ENCODE data around the gene MAPK8IP3.
"Not testable (repeated sequence)": the region's sequence is repeated elsewhere in the genome, so short reads cannot be mapped to it uniquely, and the experiment has no call there.

Gene MAPK8IP3

DNA sequence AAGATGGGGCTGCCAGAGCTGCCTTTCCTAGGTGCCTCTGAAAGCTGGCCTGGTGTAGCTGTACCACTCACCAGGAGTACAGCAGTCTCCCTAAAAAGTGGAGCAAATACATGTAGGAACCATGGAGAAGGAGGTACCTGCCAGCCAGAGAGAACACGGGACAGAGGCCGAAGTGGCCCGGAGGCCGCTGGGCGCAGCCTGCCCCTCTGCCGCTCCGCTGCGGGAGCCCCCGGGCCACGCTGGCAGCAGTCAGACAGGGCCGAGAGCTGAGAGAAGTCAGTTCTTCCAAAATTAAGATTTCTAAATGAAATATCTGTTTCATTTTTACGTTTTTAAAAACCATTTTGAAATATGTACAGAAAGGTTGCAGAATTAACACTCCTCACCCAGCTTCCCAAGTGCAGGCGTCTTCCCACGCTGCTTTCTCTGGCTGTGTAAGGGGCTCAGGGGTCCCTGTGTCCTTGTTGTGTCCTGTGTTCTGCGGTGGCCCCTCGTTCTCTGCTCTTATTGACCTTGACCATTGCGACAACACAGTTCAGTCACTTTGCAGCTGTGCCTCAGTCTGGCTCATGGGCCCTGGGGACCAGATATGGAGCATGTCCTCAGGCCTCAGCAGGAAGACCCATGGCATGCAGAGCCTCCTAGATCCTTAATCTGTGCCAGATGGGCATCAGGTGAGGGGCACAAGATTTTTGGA, 5.0 kb downstream of the MAPK8IP3 start:
- no peak for DNase-seq

DNA sequence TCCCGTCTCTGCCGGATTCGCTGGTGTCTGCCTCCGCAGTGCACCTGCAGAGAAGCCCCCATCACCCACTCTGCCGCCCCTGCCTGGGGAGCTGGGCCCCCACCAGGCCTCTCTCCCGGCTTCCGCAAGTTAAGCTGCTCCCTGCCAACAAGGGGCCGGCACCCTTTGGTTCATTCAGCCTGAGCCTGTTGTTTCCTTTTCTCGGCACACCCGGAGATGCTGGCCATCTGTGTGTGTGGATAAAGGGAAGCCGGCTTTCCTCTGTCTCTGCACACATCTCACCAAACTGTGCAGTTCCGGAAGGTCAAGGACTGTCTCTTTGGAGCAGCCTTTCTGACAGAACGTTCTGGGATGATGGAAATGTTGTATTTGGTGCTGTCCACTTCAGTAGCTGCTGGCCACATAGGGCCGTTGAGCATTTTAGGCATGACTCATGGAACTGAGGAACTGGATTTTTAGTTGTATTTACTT, 6.8 kb downstream of the MAPK8IP3 start:
- DNase-seq = no peak

DNA sequence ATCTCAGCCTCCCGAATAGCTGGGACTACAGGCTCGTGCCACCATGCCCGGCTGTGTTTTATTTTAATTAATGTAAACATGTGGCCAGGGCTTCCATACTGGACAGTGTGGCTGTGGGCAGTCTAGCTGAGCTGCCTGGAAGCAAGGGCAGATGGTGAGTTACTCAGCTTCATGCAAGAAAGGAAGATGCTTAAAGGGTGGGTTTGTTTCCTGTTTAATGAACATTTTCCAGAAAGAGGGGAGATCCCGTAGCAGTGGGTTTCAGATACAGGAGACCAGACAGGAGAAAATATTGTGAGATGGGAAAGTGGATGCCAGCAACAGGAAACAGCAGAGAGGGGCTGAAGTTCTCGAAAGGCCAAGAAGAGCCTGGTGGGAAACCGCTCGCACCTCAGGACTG, 7.3 kb downstream of the MAPK8IP3 start:
- DNase-seq = no peak

DNA sequence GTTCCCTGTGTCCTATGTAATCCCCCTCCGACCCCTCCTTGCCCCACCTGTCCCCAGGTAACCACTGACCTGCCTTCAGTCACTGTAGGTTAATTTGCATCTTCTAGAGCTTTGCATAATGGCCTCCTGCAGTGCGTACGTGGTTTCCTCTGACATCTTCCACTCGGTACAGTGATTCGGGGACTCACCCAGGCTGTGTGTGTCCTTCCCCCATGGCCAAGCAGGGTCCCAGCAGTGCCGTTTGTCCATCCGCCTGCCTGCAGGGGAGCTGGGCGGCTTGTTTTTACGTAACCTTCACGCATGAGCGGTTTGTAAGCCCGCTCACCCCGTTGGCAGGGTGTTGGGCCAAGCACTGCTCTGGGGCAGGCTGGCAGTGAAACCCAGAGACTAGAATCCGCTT, 7.9 kb downstream of the MAPK8IP3 start:
- no peak for DNase-seq

DNA sequence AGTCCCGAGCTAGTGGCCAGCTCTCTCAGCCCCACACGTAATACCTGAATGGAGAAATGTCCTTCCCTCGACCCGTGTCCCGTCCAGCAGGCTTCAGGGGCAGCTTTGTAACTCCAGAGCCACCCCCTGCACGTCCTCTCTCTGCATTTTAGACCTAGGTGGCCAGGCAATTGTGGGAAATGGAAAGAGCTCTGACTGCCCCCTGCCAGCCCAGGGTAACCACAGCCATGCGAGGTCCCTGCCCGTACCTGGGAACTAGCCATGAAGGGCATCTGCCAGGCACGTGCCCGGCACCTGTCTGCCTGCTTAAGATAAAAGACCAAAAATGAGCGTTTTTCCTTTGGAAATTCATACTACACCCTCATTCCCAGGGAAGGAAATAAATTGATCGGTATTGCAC, 9.2 kb downstream of the MAPK8IP3 start:
- no peak for DNase-seq

DNA sequence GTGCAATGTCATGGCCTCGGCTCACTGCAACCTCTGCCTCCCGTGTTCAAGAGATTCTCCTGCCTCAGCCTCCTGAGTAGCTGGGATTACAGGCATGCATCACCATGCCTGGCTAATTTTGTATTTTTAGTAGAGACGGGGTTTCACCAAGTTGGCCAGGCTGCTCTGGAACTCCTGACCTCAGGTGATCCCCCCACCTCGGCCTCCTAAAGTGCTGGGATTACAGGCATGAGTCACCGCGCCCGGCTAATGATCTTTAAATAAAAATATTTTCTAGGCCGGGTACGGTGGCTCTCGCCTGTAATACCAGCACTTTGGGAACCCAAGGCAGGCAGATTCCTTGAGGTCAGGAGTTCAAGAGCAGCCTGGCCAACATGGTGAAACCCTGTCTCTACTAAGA, 12.2 kb downstream of the MAPK8IP3 start:
- DNase-seq = not testable (repeated sequence)

DNA sequence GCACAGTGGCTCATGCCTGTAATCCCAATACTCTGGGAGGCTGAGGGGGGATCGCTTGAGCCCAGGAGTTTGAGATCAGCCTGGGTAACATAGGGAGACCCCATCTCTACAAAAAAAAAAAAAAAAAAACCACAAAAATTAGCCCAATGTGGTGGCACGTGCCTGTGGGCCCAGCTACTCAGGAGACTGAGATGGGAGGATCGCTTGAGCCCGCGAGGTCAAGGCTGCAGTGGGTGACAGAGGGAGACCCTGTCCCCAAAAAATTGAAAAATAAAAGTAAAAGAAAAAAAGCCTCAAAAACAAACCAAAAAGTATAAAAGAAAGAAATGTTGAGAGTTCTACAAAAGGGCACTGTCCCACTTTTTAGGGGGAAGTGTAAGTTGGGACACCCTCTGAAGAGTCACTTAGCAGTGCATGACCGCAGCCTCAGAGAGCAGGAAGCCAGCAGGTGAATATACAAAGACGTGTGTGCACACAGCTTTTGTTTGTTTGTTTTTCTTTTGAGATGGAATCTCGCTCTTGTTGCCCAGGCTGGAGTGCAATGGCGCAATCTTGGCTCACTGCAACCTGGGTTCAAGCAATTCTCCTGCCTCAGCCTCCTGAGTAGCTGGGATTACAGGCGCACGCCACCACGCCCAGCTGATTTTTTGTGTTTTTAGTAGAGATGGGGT, 13.7 kb downstream of the MAPK8IP3 start:
- not testable (repeated sequence) for DNase-seq

DNA sequence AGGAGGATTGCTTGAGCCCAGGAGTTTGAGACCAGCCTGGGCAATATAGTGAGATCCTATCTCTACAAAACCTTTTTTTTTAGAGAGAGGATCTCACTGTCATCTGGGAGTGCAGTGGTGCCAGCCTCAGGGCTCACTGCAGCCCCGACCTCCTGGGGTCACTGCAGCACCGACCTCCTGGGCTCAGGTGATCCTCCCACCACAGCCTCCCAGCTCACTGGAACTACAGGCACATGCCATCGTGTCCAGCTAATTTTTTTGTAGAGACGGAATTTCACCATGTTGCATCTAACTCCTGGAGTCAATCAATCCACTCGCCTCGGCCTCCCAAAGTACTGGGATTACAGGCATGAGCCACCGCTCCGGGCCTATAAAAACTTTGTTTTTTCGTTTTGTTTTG, 15.4 kb downstream of the MAPK8IP3 start:
- DNase-seq = no peak

DNA sequence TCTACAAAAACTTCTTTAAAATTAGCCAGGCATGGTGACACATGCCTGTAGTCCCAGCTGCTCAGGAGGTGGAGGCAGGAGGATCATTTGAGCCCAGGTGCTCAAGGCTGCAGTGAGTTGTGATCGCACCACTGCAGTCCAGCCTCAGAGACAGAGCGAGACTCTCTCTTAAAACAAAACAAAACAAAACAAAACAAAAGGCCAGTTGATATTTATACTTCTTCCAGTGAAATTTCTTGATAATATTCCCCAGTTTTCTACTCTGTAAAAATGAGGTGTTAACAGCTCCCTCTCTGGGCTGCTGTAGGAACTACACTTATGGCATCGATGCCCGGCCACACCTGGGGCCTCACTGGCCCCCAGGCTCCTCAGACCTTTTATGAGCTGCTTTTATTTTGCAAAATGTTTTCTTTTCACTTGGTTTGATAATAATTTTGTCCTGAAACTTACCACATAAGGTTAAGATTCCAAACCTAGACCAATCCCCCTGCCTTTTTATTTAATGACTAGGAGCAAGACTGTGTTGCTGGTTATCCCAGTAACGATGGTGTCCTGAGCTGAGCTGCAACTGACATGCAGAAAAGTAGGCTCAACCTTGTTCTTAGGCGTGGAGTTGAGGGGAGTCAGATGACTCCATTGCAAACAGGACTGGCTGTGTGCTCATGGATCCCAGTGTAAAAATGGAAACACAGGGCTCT, 17.6 kb downstream of the MAPK8IP3 start:
- peak; percentile 31 for DNase-seq

DNA sequence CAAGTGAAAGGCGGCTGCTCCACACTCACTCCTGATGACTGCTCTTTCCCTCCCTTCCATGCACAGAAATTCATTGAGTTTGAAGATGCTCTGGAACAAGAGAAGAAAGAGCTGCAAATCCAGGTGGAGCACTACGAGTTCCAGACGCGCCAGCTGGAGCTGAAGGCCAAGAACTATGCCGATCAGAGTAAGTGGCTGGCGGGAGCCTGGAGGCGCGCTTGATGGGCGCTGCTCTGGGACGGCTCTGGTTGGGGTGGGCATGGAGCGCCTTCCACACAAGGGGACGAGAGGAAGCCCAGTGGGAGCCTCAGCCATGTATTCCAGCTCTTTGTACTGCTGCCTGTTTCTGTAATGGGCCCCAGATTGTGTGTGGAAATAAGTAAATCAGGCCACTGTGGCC, 18.5 kb downstream of the MAPK8IP3 start:
- no peak for DNase-seq

DNA sequence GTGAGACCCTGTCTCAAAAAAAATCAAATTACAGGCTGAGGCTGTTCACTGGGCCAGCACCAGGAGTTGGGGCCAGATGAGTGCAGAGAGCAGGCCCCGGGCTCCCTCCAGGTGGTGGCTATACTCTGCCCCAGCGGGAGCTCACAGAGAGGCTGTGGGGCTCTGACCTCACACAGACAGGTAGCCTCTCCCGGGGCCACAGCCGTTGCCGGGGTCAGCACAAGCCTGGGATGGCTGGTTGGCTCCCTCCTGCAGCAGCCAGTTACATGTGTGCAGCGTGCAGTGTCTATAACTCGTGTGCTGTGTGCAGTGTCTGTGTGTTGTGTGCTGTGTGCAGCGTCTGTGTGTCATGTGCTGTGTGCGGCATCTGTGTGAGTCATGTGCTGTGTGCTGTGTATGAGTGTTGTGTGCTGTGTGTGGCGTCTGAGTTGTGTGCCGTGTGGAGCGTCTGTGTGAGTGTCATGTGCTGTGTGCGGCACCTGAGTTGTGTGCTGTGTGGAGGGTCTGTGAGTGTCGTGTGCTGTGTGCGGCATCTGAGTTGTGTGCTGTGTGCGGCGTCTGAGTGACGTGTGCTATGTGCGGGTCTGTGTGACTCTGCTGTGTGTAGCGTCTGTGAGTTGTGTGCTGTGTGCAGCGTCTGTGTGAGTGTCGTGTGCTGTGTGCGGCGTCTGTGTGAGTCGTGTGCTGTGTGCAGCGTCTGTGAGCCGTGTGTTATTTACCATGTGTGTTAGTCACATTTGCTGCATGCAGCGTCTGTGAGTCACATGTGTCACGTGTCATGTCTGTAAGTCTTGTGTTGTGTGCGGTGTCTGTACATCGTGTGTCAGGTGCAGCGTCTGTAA, 20.9 kb downstream of the MAPK8IP3 start:
- no peak for DNase-seq

DNA sequence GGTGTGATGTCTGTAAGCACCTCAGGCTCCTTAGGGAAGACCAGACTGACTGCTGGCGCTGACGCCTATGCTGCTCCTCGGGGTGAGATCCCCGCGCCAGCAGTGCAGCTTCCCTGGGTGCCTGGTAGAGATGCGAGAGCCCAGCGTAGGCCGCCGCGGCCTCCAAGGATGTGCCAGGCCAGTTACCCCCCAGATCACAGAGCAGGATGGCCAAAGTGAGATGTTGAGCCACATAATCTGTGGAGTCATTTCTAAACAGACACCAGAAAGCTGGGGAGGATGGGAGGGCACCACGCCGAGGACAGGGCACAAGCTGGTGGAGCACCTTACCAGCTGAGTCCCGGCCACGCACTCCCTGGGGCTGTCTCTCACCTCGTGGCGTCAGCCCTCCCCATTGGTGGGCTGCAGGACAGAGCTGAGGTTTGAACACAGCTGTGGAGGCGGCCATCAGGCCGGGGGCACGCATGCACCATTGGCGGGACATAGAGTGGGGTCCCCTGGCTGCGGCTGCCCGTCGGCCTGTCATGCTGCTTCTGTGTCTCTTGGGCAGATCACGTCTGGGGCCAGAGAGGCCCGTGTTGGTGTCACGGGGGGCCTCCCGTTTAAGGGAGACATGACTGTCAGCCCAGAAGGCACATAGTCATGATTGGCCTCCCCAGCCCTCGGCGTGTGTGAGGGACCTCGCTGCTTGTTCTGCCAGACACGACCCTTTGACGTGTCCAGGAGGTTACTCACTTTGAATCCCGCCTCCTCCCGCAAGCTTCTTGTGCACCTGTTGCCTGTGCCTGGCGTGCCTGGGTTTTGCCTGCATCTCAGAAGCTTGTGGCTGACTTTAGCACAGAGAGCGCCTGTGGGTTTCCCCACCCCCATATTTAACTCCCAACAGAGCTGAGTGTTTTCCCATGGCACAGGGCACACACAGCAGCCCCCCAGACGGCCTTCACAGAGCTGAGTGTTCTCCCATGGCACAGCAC, 21.9 kb downstream of the MAPK8IP3 start:
- DNase-seq = no peak

DNA sequence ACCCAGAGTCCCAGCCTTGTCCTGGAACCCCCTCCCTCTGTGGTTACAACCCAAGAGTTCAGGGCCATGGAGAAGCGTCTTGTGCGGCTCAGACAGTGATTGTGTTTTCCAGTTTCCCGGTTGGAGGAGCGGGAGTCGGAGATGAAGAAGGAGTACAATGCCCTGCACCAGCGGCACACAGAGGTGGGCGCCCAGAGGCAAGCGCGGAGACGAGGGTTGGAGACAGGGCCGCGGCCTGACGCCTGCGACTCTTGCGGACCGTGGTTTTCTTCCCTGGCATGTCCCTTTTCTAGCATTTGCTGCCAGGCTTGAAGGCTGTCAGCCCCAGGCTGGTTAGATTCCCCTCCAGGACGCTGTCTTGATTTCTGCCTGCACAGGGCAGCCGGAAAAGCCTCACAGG, 23.0 kb downstream of the MAPK8IP3 start:
- no peak for DNase-seq

DNA sequence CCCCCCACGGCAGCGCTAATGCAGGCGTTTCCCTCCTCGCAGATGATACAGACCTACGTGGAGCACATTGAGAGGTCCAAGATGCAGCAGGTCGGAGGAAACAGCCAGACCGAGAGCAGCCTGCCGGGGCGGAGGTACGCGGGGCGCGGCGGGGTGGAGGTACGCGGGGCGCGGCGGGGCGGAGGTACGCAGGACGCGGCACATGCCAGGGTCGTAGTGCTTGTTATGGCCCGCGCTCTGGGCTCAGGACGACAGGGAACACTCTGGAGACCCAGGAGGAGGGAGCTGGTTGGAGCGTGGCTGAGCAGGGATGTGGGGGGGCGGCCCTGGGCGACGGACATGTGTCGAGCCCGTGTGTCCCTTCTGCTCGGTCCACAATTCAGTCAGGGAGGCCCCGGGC, 23.4 kb downstream of the MAPK8IP3 start:
- no peak for DNase-seq

DNA sequence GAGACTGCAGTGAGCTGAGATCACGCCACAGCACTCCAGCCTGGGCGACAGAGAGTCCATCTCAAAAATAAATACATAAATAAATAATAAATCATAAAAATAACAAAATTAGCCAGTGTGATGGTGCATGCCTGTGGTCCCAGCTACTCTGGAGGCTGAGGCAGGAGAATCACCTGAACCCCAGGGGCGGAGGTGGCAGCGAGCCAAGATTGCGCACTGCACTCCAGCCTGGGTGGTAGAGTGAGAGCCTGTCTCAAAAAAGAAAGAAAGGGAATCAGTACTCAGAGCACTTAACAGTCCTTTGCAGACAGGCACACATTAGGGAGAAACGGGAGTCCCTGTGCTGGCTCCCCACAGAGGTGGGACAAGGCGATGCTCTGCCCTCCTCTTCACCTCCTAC, 25.1 kb downstream of the MAPK8IP3 start:
- no peak for DNase-seq

DNA sequence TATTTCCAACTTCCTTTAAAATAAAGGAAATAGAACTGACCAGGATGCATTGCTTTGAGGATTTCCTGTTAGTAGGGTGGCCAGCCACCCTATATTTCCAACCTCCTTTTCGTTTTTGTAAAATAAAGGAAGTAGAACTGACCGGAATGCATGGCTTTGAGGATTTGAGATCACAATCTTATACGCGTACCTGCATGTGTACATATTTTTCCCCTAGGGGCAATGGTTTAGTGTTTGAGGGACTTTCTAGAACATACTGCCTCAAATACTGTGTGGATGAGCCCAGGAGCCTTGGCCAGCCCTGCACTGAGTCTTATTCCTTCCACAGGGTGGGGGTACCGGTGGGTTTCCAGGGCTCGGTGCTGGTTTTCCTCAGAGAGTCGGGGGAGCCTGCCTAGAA, 25.6 kb downstream of the MAPK8IP3 start:
- DNase-seq = no peak

DNA sequence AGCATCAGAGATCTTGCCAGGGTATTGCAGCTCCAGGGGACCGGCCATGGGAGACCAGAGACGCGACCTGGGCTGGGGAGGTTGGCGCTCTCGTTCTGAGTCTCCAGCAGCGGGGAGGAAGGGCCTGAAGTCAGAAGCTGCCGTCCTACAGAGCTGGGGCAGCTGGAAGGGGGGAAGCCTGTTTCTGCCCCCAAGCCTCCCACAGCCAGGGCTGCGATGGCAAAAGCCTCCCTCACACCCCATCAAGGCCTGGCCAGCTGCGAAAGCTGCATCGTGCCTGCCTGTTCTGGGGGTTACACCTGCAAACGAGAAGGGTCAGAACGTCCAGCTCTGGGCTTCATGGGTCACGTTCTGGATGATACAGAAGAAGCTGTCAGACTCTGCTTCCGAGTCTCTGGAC, 26.1 kb downstream of the MAPK8IP3 start:
- no peak for DNase-seq

DNA sequence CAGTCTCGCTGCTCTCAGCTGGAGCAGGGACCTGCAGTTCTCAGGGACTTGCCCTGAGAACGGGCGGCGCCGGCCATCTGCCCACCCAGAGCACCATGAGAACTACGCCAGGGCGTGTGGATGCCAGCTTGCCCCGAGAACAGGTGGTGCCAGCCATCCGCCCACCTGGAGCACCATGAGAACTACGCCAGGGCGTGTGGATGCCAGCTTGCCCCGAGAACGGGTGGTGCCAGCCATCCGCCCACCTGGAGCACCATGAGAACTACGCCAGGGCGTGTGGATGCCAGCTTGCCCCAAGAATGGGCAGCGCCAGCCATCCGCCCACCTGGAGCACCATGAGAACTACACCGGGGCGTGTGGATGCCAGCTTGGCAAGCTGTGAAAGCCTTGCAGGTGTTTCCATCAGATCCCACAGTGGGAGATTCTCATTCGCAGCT, 26.6 kb downstream of the MAPK8IP3 start:
- DNase-seq = not testable (repeated sequence)

DNA sequence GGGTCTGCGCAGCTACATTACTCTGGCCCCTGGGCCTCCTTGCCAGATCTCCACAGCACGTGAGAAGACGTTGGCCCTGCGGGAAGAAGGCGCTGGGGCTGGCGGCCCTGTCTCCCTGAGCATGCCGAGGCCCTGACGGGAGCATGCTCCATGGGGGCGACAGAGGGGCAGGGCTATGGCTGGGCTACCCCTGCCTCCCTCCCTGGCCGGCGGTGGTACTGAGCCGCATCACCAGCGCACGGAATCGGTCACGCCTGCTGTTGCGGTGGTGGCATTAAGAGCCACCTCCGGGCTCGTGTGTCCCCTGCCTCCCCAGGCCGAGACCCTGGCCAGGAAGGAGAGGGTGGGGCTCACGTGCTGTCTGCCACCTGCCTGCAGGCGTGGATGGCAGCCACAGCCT, 28.1 kb downstream of the MAPK8IP3 start:
- DNase-seq = no peak

DNA sequence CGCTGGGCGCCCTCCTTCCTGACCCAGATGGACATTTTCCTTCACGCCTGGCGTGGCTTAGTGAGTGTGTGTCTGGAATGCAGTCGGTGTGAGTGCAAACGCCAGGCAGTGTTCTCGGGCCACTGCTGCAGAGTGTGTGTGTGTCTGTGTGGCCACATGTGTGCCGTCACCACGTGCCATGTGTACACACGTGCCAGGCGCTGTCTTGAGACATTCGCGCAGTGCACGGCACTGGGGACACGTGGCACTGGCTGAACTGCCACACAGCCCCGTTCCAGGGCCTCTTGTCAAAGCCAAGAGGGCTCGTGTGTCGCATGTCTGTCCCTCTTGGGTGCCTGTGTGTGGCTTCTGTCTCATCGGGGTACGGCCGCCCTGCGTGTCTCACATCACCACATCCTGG, 28.8 kb downstream of the MAPK8IP3 start:
- no peak for DNase-seq

DNA sequence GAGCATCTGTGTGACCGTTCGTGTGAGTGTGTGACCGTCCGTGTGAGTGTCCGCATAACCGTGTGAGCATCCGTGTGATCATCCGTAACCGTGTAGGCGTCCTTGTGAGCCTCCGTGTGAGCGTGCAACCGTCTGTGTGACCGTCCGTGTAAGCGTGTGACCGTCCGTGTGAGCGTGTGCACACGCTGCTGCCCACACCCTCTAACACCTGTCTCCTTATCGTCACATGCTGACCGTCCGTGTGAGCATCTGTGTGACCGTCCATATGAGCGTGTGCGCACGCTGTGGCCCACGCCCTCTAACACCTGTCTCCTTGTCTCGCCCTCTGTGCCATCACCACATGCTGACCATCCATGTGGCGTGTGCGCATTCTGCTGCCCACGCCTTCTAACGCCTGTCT, 34.2 kb downstream of the MAPK8IP3 start:
- no peak for DNase-seq

Data from stimulated activated CD4-positive, alpha-beta T cell treated with anti-CD3 and anti-CD28 coated beads, Interleukin-4, amount 100 ng/mL, for 1 hour (primary cell).